ENCODE results near the gene STK24. TPM values are rescaled to one million over a fixed set of nuclear protein-coding genes. Genes with fewer than 3 reads are reported as not detected.
"Not testable (repeated sequence)": the region's sequence is repeated elsewhere in the genome, so short reads cannot be mapped to it uniquely, and the experiment has no call there.

STK24 gene
- total RNA-seq: 17.0 TPM

- DNase-seq (ENCODE audit: low spot score) (peak; percentile 83), ATAC-seq (peak; percentile 85)
These were observed at the start of gene STK24 for GRCh38 chr13:98576963-98577835. TSS of gene STK24 (minus strand) at chr13:98577107. CDS start at chr13:98576786, 321 bp downstream.

GRCh38 chr13:98626298-98626935 is 49.5 kb upstream of the STK24 start:
- DNase-seq (ENCODE audit: low spot score) (no peak), ATAC-seq (no peak)

GRCh38 chr13:98624589-98624988 is 47.7 kb upstream of the STK24 start:
- DNase-seq (ENCODE audit: low spot score); ATAC-seq: not testable (repeated sequence)

GRCh38 chr13:98622931-98623331 is 46.0 kb upstream of the STK24 start:
- DNase-seq (ENCODE audit: low spot score) (no peak), ATAC-seq (no peak)

- DNase-seq (ENCODE audit: low spot score) (no peak), ATAC-seq (no peak)
These were observed 42.6 kb upstream of the STK24 start for GRCh38 chr13:98619556-98619955.

GRCh38 chr13:98615595-98615994 is 38.7 kb upstream of the STK24 start:
- not testable (repeated sequence) for DNase-seq (ENCODE audit: low spot score)
- ATAC-seq: peak; percentile 43

- no peak for DNase-seq (ENCODE audit: low spot score)
- no peak for ATAC-seq
These were observed 36.7 kb upstream of the STK24 start for GRCh38 chr13:98613591-98613990.

- ATAC-seq: no peak
- no peak for DNase-seq (ENCODE audit: low spot score)
These were observed 32.8 kb upstream of the STK24 start for GRCh38 chr13:98609756-98610155.

- no peak for DNase-seq (ENCODE audit: low spot score)
- ATAC-seq: no peak
These were observed 29.4 kb upstream of the STK24 start for GRCh38 chr13:98606296-98606695.

GRCh38 chr13:98599502-98600328 is 22.8 kb upstream of the STK24 start:
- DNase-seq (ENCODE audit: low spot score) (no peak), ATAC-seq (peak; percentile 75)

- DNase-seq (ENCODE audit: low spot score) (no peak), ATAC-seq (peak; percentile 25)
These were observed 21.1 kb upstream of the STK24 start for GRCh38 chr13:98598043-98598442.

- ATAC-seq (no peak), DNase-seq (ENCODE audit: low spot score) (no peak)
These were observed 18.2 kb upstream of the STK24 start for GRCh38 chr13:98595134-98595533.

- DNase-seq (ENCODE audit: low spot score): no peak
- ATAC-seq: no peak
These were observed 15.4 kb upstream of the STK24 start for GRCh38 chr13:98592362-98592732.

- ATAC-seq (no peak), DNase-seq (ENCODE audit: low spot score) (no peak)
These were observed 14.9 kb upstream of the STK24 start for GRCh38 chr13:98591721-98592361.

- ATAC-seq; DNase-seq (ENCODE audit: low spot score): not testable (repeated sequence)
These were observed 13.6 kb upstream of the STK24 start for GRCh38 chr13:98590471-98590870.

GRCh38 chr13:98589516-98589915 is 12.6 kb upstream of the STK24 start:
- ATAC-seq; DNase-seq (ENCODE audit: low spot score): not testable (repeated sequence)

- DNase-seq (ENCODE audit: low spot score) (no peak), ATAC-seq (no peak)
These were observed 9.8 kb upstream of the STK24 start for GRCh38 chr13:98586400-98587345.

GRCh38 chr13:98585946-98586345 is 9.0 kb upstream of the STK24 start:
- no peak for ATAC-seq
- DNase-seq (ENCODE audit: low spot score): no peak

- DNase-seq (ENCODE audit: low spot score) (no peak), ATAC-seq (no peak)
These were observed 8.5 kb upstream of the STK24 start for GRCh38 chr13:98585398-98585754.

All from left lobe of liver (tissue), 2 donors.